HepG2 (cell line): ENCODE results near the gene NEU4. TPM values are rescaled to one million over a fixed set of nuclear protein-coding genes. Genes with fewer than 3 reads are reported as not detected.

ENCODE experiments used
- ARNT ChIP-seq: fragments of 450-650 bp; IDR thresholded peaks from 2 replicates; pipeline ENCODE4 v1.6.1; 2017
- CBX2 ChIP-seq, 2 experiments: fragments of 200-600 bp in 1 of 2; sonication (generic); formaldehyde crosslinking in 1 of 2; IDR thresholded peaks; 2 replicates each; pipeline versions ENCODE4 v1.7.0 to v1.8.1; 2018 to 2022; ENCODE audit warnings: low read depth in 2 of 2, low read length in 1 of 2, mild to moderate bottlenecking in 1 of 2, missing genetic modification reagents in 1 of 2
- ELF3 ChIP-seq: IDR thresholded peaks from 2 replicates; pipeline ENCODE4 v1.6.1; 2016; ENCODE audit warnings: missing genetic modification reagents, missing compliant biosample characterization
- GTF3A ChIP-seq: sonication (generic); formaldehyde crosslinking; conservative IDR thresholded peaks from 2 replicates; pipeline ENCODE4 v1.4.0; 2020; ENCODE audit warnings: mild to moderate bottlenecking, missing genetic modification reagents
- JARID2 ChIP-seq: sonication (generic); formaldehyde crosslinking; IDR thresholded peaks from 2 replicates; pipeline ENCODE4 v1.8.1; 2023; ENCODE audit warnings: missing genetic modification reagents, inconsistent platforms; ENCODE audit not compliant: insufficient replicate concordance
- MIXL1 ChIP-seq: IDR thresholded peaks from 2 replicates; pipeline ENCODE4 v1.6.1; 2016
- SALL2 ChIP-seq: sonication (generic); formaldehyde crosslinking; IDR thresholded peaks from 2 replicates; pipeline ENCODE4 v1.8.1; 2023; ENCODE audit warnings: mild to moderate bottlenecking, missing genetic modification reagents, inconsistent platforms
- SATB2 ChIP-seq: sonication (generic); formaldehyde crosslinking; IDR thresholded peaks from 2 replicates; pipeline ENCODE4 v1.5.0; 2020; ENCODE audit warnings: missing genetic modification reagents
- TAF1 ChIP-seq: sonication (generic); formaldehyde crosslinking; IDR thresholded peaks from 2 replicates; pipeline ENCODE4 v1.4.0; 2020; ENCODE audit warnings: missing genetic modification reagents
- TMF1 ChIP-seq: sonication (generic); formaldehyde crosslinking; IDR thresholded peaks from 2 replicates; pipeline ENCODE4 v1.8.1; 2022; ENCODE audit warnings: low read depth, missing genetic modification reagents
- TRIM24 ChIP-seq: sonication (generic); formaldehyde crosslinking; IDR thresholded peaks from 2 replicates; pipeline ENCODE4 v1.8.0; 2022; ENCODE audit warnings: mild to moderate bottlenecking, missing genetic modification reagents
- TSC22D2 ChIP-seq: sonication (generic); formaldehyde crosslinking; IDR thresholded peaks from 2 replicates; pipeline ENCODE4 v1.5.1; 2020; ENCODE audit warnings: missing genetic modification reagents, mild to moderate bottlenecking, borderline replicate concordance
- ZNF263 ChIP-seq: sonication (generic); formaldehyde crosslinking; IDR thresholded peaks from 2 replicates; pipeline ENCODE4 v1.4.0; 2020; ENCODE audit warnings: missing genetic modification reagents
- ZNF333 ChIP-seq: sonication (generic); formaldehyde crosslinking; IDR thresholded peaks from 2 replicates; pipeline ENCODE4 v1.4.0; 2020; ENCODE audit warnings: mild to moderate bottlenecking, missing genetic modification reagents, borderline replicate concordance
- ZNF33B ChIP-seq: sonication (generic); formaldehyde crosslinking; IDR thresholded peaks from 2 replicates; pipeline ENCODE4 v1.5.1; 2020; ENCODE audit warnings: mild to moderate bottlenecking, missing genetic modification reagents
- ZNF530 ChIP-seq: sonication (generic); formaldehyde crosslinking; IDR thresholded peaks from 2 replicates; pipeline ENCODE4 v1.5.0; 2020; ENCODE audit warnings: low read depth, mild to moderate bottlenecking, missing genetic modification reagents
- ZNF709 ChIP-seq: sonication (generic); formaldehyde crosslinking; IDR thresholded peaks from 2 replicates; pipeline ENCODE4 v1.5.0; 2020; ENCODE audit warnings: mild to moderate bottlenecking, missing genetic modification reagents
- ZNF720 ChIP-seq: sonication (generic); formaldehyde crosslinking; IDR thresholded peaks from 2 replicates; pipeline ENCODE4 v1.4.0; 2020; ENCODE audit warnings: missing genetic modification reagents
- ZNF749 ChIP-seq: sonication (generic); formaldehyde crosslinking; IDR thresholded peaks from 2 replicates; pipeline ENCODE4 v1.8.0; 2022; ENCODE audit warnings: mild to moderate bottlenecking, missing genetic modification reagents, moderate library complexity, borderline replicate concordance
- ZNF788 ChIP-seq: sonication (generic); formaldehyde crosslinking; IDR thresholded peaks from 2 replicates; pipeline ENCODE4 v1.5.0; 2020; ENCODE audit warnings: mild to moderate bottlenecking, missing genetic modification reagents, borderline replicate concordance
- ZNF83 ChIP-seq: sonication (generic); formaldehyde crosslinking; IDR thresholded peaks from 2 replicates; pipeline ENCODE4 v1.4.0; 2020; ENCODE audit warnings: missing genetic modification reagents, mild to moderate bottlenecking, borderline replicate concordance
- polyA plus RNA-seq, 8 experiments: library from polyadenylated mRNA; depleted of rRNA in 3 of 8; stranded (reverse) in 7 of 8; unstranded in 1 of 8; fragments of >200 nt; fragmentation: Illumina TruSeq in 4 of 8; extraction: Trizol in 4 of 8; gene quantifications; 2 replicates each; pipeline versions ENCODE4 v1.2.1 to v1.2.3, GENCODE V29; 2011 to 2016; ENCODE audit warnings: low read depth in 4 of 8, missing spikeins in 1 of 8, mixed read lengths in 1 of 8; ENCODE audit not compliant: insufficient read depth in 1 of 8
- total RNA-seq, 5 experiments: library from RNA; depleted of rRNA; stranded (reverse); fragments of >200 nt; fragmentation: Illumina TruSeq; extraction: Trizol; gene quantifications; 2 replicates each; pipeline ENCODE4 v1.2.3, GENCODE V29; 2016; ENCODE audit warnings: low read depth in 1 of 5
- TF ChIP-seq, protein P1 (sequence below), 2 experiments: sonication (generic) in 1 of 2; formaldehyde crosslinking in 1 of 2; IDR thresholded peaks; 2 replicates each; pipeline versions ENCODE4 v1.4.0 to v1.6.1; 2018 to 2020; ENCODE audit warnings: missing genetic modification reagents in 2 of 2, borderline replicate concordance in 1 of 2, low read depth in 1 of 2, mild to moderate bottlenecking in 1 of 2, missing biosample characterization in 1 of 2
- TF ChIP-seq, protein P2 (sequence below): sonication (generic); formaldehyde crosslinking; IDR thresholded peaks from 2 replicates; pipeline ENCODE4 v1.4.0; 2020; ENCODE audit warnings: low read depth, mild to moderate bottlenecking, missing genetic modification reagents
- TF ChIP-seq, protein P3 (sequence below): sonication (generic); formaldehyde crosslinking; IDR thresholded peaks from 2 replicates; pipeline ENCODE4 v1.4.0; 2020; ENCODE audit warnings: mild to moderate bottlenecking, low read depth, missing genetic modification reagents
- TF ChIP-seq, protein P4 (sequence below): sonication (generic); formaldehyde crosslinking; IDR thresholded peaks from 2 replicates; pipeline ENCODE4 v1.4.0; 2020; ENCODE audit warnings: missing genetic modification reagents; ENCODE audit errors: not compliant biosample characterization

Gene NEU4
- total and polyA plus RNA-seq, 2 of the 13 experiments (the other 11 are each of a cell fraction or from before 2014, with no cell fraction given): 53.5 to 107 TPM

DNA sequence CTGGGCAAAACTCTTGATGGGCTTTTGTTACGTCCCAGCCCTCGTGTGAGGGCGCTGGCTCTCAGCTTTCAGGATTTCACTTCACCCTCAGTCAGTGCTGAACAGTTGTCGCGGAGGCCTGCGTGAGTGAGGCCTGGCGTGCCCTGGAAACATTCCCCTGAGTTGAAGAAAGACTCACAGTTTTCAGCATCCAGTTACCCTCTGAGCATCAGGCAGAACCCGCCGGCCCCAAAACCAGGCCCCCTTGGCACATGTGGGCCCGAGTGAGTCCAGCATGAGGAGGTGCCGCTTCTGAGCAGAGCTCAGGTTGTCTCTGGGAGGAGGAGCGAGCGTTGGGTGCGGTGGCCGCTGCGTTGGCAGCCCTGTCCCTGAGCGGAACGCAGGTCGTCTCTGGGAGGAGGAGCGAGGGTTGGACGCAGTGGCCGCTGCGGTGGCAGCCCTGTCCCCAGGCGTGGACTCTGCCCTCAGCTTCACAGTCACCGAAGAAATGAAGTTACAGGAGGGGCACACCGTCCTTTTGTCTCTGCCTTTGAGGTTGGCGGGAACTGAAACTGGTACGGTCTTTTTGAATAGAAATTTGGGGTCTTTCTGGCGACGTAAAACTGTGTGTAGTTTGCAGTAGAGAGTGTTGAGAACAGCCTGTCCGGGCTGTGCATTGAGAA, at the start of gene NEU4 (continued):
- TF ChIP-seq, protein P1, sequence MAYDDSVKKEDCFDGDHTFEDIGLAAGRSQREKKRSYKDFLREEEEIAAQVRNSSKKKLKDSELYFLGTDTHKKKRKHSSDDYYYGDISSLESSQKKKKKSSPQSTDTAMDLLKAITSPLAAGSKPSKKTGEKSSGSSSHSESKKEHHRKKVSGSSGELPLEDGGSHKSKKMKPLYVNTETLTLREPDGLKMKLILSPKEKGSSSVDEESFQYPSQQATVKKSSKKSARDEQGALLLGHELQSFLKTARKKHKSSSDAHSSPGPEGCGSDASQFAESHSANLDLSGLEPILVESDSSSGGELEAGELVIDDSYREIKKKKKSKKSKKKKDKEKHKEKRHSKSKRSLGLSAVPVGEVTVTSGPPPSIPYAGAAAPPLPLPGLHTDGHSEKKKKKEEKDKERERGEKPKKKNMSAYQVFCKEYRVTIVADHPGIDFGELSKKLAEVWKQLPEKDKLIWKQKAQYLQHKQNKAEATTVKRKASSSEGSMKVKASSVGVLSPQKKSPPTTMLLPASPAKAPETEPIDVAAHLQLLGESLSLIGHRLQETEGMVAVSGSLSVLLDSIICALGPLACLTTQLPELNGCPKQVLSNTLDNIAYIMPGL (CRISPR knock-in tag; IDR thresholded peaks at IDR 0.05; ENCODE audit: borderline replicate concordance in 1 of 2, low read depth in 1 of 2): peak; percentile 83 to 93; a peak in 3 of 4 replicates
- TF ChIP-seq ZNF33B (CRISPR knock-in tag) (peak; percentile 96; the same call in 1 of the 2 replicates), TSC22D2 (0 out of 2 replicates have a peak, but pooled peaks have one; percentile 60), ZNF749 (CRISPR knock-in tag) (peak; percentile 80; the same call in 1 of the 2 replicates), CBX2 (IDR thresholded peaks at IDR 0.05; ENCODE audit: low read depth, low read length) (no peak), CBX2 (CRISPR knock-in tag; IDR thresholded peaks at IDR 0.05; ENCODE audit: low read depth) (0 out of 2 replicates have a peak, but pooled peaks have one; percentile 83), ARNT (no peak), ZNF709 (peak; percentile 84), ZNF83 (CRISPR knock-in tag) (no peak), ZNF333 (CRISPR knock-in tag) (peak; percentile 72), GTF3A (CRISPR knock-in tag) (no peak), SALL2 (CRISPR knock-in tag) (peak; percentile 88), SATB2 (CRISPR knock-in tag) (peak; percentile 96), ZNF530 (no peak), ZNF720 (CRISPR knock-in tag) (no peak), TAF1 (CRISPR knock-in tag) (peak; percentile 96), TRIM24 (CRISPR knock-in tag) (no peak), MIXL1 (CRISPR knock-in tag) (peak; percentile 33; the same call in 1 of the 2 replicates), JARID2 (CRISPR knock-in tag) (no peak), ZNF788 (CRISPR knock-in tag) (peak; percentile 92), TMF1 (CRISPR knock-in tag) (peak; percentile 84; the same call in 1 of the 2 replicates), ELF3 (CRISPR knock-in tag) (peak; percentile 79), ZNF263 (peak; percentile 95)
- TF ChIP-seq, protein P2, sequence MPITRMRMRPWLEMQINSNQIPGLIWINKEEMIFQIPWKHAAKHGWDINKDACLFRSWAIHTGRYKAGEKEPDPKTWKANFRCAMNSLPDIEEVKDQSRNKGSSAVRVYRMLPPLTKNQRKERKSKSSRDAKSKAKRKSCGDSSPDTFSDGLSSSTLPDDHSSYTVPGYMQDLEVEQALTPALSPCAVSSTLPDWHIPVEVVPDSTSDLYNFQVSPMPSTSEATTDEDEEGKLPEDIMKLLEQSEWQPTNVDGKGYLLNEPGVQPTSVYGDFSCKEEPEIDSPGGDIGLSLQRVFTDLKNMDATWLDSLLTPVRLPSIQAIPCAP: peak; percentile 36; the same call in 1 of the 2 replicates
- TF ChIP-seq, protein P3, sequence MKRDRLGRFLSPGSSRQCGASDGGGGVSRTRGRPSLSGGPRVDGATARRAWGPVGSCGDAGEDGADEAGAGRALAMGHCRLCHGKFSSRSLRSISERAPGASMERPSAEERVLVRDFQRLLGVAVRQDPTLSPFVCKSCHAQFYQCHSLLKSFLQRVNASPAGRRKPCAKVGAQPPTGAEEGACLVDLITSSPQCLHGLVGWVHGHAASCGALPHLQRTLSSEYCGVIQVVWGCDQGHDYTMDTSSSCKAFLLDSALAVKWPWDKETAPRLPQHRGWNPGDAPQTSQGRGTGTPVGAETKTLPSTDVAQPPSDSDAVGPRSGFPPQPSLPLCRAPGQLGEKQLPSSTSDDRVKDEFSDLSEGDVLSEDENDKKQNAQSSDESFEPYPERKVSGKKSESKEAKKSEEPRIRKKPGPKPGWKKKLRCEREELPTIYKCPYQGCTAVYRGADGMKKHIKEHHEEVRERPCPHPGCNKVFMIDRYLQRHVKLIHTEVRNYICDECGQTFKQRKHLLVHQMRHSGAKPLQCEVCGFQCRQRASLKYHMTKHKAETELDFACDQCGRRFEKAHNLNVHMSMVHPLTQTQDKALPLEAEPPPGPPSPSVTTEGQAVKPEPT (CRISPR knock-in tag): peak; percentile 68; the same call in 1 of the 2 replicates
- TF ChIP-seq, protein P4, sequence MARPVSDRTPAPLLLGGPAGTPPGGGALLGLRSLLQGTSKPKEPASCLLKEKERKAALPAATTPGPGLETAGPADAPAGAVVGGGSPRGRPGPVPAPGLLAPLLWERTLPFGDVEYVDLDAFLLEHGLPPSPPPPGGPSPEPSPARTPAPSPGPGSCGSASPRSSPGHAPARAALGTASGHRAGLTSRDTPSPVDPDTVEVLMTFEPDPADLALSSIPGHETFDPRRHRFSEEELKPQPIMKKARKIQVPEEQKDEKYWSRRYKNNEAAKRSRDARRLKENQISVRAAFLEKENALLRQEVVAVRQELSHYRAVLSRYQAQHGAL (CRISPR knock-in tag): peak; percentile 96
